Measurements from ENCODE around the gene SSBP4.

The SSBP4 gene

GRCh38 chr19:18461471-18461870 lies 42.3 kb downstream of the SSBP4 start:
- in situ Hi-C loops (cut with MboI; ENCODE audit: low sequenced_read_pairs) = loop anchor here (25.0 kb wide), 1 partner anchor 376 kb away; the partner anchor contains the start of gene UPF1

GRCh38 chr19:18464646-18465045 lies 45.4 kb downstream of the SSBP4 start:
- in situ Hi-C loops (cut with MboI; ENCODE audit: low sequenced_read_pairs) = loop anchor here (25.0 kb wide), 1 partner anchor 373 kb away; the partner anchor contains the start of gene UPF1

GRCh38 chr19:18465214-18465963 lies 46.2 kb downstream of the SSBP4 start:
- in situ Hi-C loops (cut with MboI; ENCODE audit: low sequenced_read_pairs) = loop anchor here (25.0 kb wide), 1 partner anchor 372 kb away; the partner anchor contains the start of gene UPF1

- in situ Hi-C loops (cut with MboI; ENCODE audit: low sequenced_read_pairs) = loop anchor here (25.0 kb wide), 1 partner anchor 371 kb away; the partner anchor contains the start of gene UPF1
Measured at GRCh38 chr19:18465964-18466339, 46.8 kb downstream of the SSBP4 start.

- in situ Hi-C loops (cut with MboI; ENCODE audit: low sequenced_read_pairs) = loop anchor here (25.0 kb wide), 1 partner anchor 371 kb away; the partner anchor contains the start of gene UPF1
Measured at GRCh38 chr19:18466354-18466753, 47.2 kb downstream of the SSBP4 start.

- in situ Hi-C loops (cut with MboI; ENCODE audit: low sequenced_read_pairs) = loop anchor here (25.0 kb wide), 1 partner anchor 369 kb away; the partner anchor contains the start of gene UPF1
Measured at GRCh38 chr19:18467978-18468377, 48.8 kb downstream of the SSBP4 start.

GRCh38 chr19:18468517-18468916 lies 49.3 kb downstream of the SSBP4 start:
- in situ Hi-C loops (cut with MboI; ENCODE audit: low sequenced_read_pairs) = loop anchor here (25.0 kb wide), 1 partner anchor 369 kb away; the partner anchor contains the start of gene UPF1

GRCh38 chr19:18469069-18469846 lies 50.1 kb downstream of the SSBP4 start:
- in situ Hi-C loops (cut with MboI; ENCODE audit: low sequenced_read_pairs) = loop anchor here (25.0 kb wide), 1 partner anchor 368 kb away; the partner anchor contains the start of gene UPF1

GRCh38 chr19:18470787-18471186 lies 51.6 kb downstream of the SSBP4 start:
- in situ Hi-C loops (cut with MboI; ENCODE audit: low sequenced_read_pairs) = loop anchor here (25.0 kb wide), 1 partner anchor 367 kb away; the partner anchor contains the start of gene UPF1

- in situ Hi-C loops (cut with MboI; ENCODE audit: low sequenced_read_pairs) = loop anchor here (25.0 kb wide), 1 partner anchor 364 kb away; the partner anchor contains the start of gene UPF1
Measured at GRCh38 chr19:18473003-18473705, 54.0 kb downstream of the SSBP4 start.

- in situ Hi-C loops (cut with MboI; ENCODE audit: low sequenced_read_pairs) = loop anchor here (25.0 kb wide), 1 partner anchor 364 kb away; the partner anchor contains the start of gene UPF1
Measured at GRCh38 chr19:18473706-18474087, 54.5 kb downstream of the SSBP4 start.

GRCh38 chr19:18474366-18474887 lies 55.2 kb downstream of the SSBP4 start:
- in situ Hi-C loops (cut with MboI; ENCODE audit: low sequenced_read_pairs) = loop anchor here (25.0 kb wide), 1 partner anchor 363 kb away; the partner anchor contains the start of gene UPF1

GRCh38 chr19:18475004-18475453 lies 55.8 kb downstream of the SSBP4 start:
- in situ Hi-C loops (cut with MboI; ENCODE audit: low sequenced_read_pairs) = no loop called here

- in situ Hi-C loops (cut with MboI; ENCODE audit: low sequenced_read_pairs) = no loop called here
Measured at GRCh38 chr19:18475762-18476331, 56.6 kb downstream of the SSBP4 start.

GRCh38 chr19:18476507-18477041 lies 57.4 kb downstream of the SSBP4 start:
- in situ Hi-C loops (cut with MboI; ENCODE audit: low sequenced_read_pairs) = no loop called here

- in situ Hi-C loops (cut with MboI; ENCODE audit: low sequenced_read_pairs) = no loop called here
Measured at GRCh38 chr19:18477042-18477779, 58.0 kb downstream of the SSBP4 start.

- in situ Hi-C loops (cut with MboI; ENCODE audit: low sequenced_read_pairs) = no loop called here
Measured at GRCh38 chr19:18477974-18478373, 58.8 kb downstream of the SSBP4 start.

GRCh38 chr19:18478545-18479311 lies 59.5 kb downstream of the SSBP4 start:
- in situ Hi-C loops (cut with MboI; ENCODE audit: low sequenced_read_pairs) = no loop called here

Measured in HL-60/S4 treated with phorbol 12-myristate 13-acetate at 8.2 ng/mL for 4 days and 3 days (cell line).